HepG2 (cell line): ENCODE data around the gene TOMM22. TPM values are rescaled to one million over a fixed set of nuclear protein-coding genes. Genes with fewer than 3 reads are reported as not detected.
A peak's percentile ranks its signal among the peaks of the same experiment; 100 is the strongest.

Experiments
- BCL6 ChIP-seq: IDR thresholded peaks from 2 replicates; pipeline ENCODE4 v1.6.1; 2016; ENCODE audit warnings: missing genetic modification reagents, missing compliant biosample characterization
- ELK4 ChIP-seq: sonication (generic); formaldehyde crosslinking; IDR thresholded peaks from 2 replicates; pipeline ENCODE4 v1.9.0; 2021; ENCODE audit warnings: missing genetic modification reagents, borderline replicate concordance
- GABPB1 ChIP-seq: IDR thresholded peaks from 2 replicates; pipeline ENCODE4 v1.6.1; 2016; ENCODE audit warnings: mild to moderate bottlenecking, missing genetic modification reagents, moderate library complexity, missing compliant biosample characterization
- HDAC6 ChIP-seq: fragments of 200-600 bp; sonication (generic); IDR thresholded peaks from 2 replicates; pipeline ENCODE4 v1.7.0; 2017; ENCODE audit warnings: mild to moderate bottlenecking, antibody characterized with exemption, low read length, low read depth
- JUND ChIP-seq: sonication (generic); formaldehyde crosslinking; IDR thresholded peaks from 2 replicates; pipeline ENCODE4 v1.8.0; 2022; ENCODE audit warnings: mild to moderate bottlenecking, missing genetic modification reagents
- MEIS2 ChIP-seq: sonication (generic); formaldehyde crosslinking; IDR thresholded peaks from 2 replicates; pipeline ENCODE4 v1.9.0; 2021; ENCODE audit warnings: mild to moderate bottlenecking, missing genetic modification reagents
- PAWR ChIP-seq: sonication (generic); formaldehyde crosslinking; IDR thresholded peaks from 2 replicates; pipeline ENCODE4 v1.4.0; 2020; ENCODE audit warnings: missing genetic modification reagents, mild to moderate bottlenecking, borderline replicate concordance
- RARG ChIP-seq: sonication (generic); formaldehyde crosslinking; IDR thresholded peaks from 2 replicates; pipeline ENCODE4 v1.4.0; 2020; ENCODE audit warnings: low read depth, mild to moderate bottlenecking, missing genetic modification reagents
- SIX1 ChIP-seq: sonication (generic); formaldehyde crosslinking; IDR thresholded peaks from 2 replicates; pipeline ENCODE4 v1.4.0; 2020; ENCODE audit warnings: missing genetic modification reagents, borderline replicate concordance
- SP140L ChIP-seq: sonication (generic); formaldehyde crosslinking; IDR thresholded peaks from 2 replicates; pipeline ENCODE4 v1.4.0; 2020; ENCODE audit warnings: missing genetic modification reagents, borderline replicate concordance
- ZBTB37 ChIP-seq: sonication (generic); formaldehyde crosslinking; IDR thresholded peaks from 2 replicates; pipeline ENCODE4 v1.4.0; 2020; ENCODE audit warnings: mild to moderate bottlenecking, missing genetic modification reagents
- ZC3H13 ChIP-seq: sonication (generic); formaldehyde crosslinking; IDR thresholded peaks from 2 replicates; pipeline ENCODE4 v1.8.1; 2023; ENCODE audit warnings: mild to moderate bottlenecking, missing genetic modification reagents, moderate library complexity
- ZNF510 ChIP-seq: sonication (generic); formaldehyde crosslinking; IDR thresholded peaks from 2 replicates; pipeline ENCODE4 v1.4.0; 2020; ENCODE audit warnings: low read depth, mild to moderate bottlenecking, missing genetic modification reagents
- ZNF549 ChIP-seq: sonication (generic); formaldehyde crosslinking; IDR thresholded peaks from 2 replicates; pipeline ENCODE4 v1.5.0; 2020; ENCODE audit warnings: missing genetic modification reagents
- ZNF782 ChIP-seq: sonication (generic); formaldehyde crosslinking; IDR thresholded peaks from 2 replicates; pipeline ENCODE4 v1.4.0; 2020; ENCODE audit warnings: missing genetic modification reagents, mild to moderate bottlenecking, borderline replicate concordance
- polyA plus RNA-seq, 8 experiments: library from polyadenylated mRNA; depleted of rRNA in 3 of 8; stranded (reverse) in 7 of 8; unstranded in 1 of 8; fragments of >200 nt; fragmentation: Illumina TruSeq in 4 of 8; extraction: Trizol in 4 of 8; gene quantifications; 2 replicates each; pipeline versions ENCODE4 v1.2.1 to v1.2.3, GENCODE V29; 2011 to 2016; ENCODE audit warnings: low read depth in 4 of 8, missing spikeins in 1 of 8, mixed read lengths in 1 of 8; ENCODE audit not compliant: insufficient read depth in 1 of 8
- total RNA-seq, 5 experiments: library from RNA; depleted of rRNA; stranded (reverse); fragments of >200 nt; fragmentation: Illumina TruSeq; extraction: Trizol; gene quantifications; 2 replicates each; pipeline ENCODE4 v1.2.3, GENCODE V29; 2016; ENCODE audit warnings: low read depth in 1 of 5
- TF ChIP-seq, protein P1 (sequence below): sonication (generic); formaldehyde crosslinking; IDR thresholded peaks from 2 replicates; pipeline ENCODE4 v1.5.0; 2020; ENCODE audit warnings: missing genetic modification reagents
- TF ChIP-seq, protein P2 (sequence below): sonication (generic); formaldehyde crosslinking; IDR thresholded peaks from 2 replicates; pipeline ENCODE4 v1.4.0; 2020; ENCODE audit warnings: missing genetic modification reagents
- TF ChIP-seq, protein P3 (sequence below): sonication (generic); formaldehyde crosslinking; IDR thresholded peaks from 2 replicates; pipeline ENCODE4 v1.4.0; 2020; ENCODE audit warnings: missing genetic modification reagents
- TF ChIP-seq, protein P4 (sequence below): sonication (generic); formaldehyde crosslinking; IDR thresholded peaks from 2 replicates; pipeline ENCODE4 v1.4.0; 2020; ENCODE audit warnings: mild to moderate bottlenecking, missing genetic modification reagents
- TF ChIP-seq, protein P5 (sequence below): IDR thresholded peaks from 2 replicates; pipeline ENCODE4 v1.6.1; 2016; ENCODE audit warnings: control low read depth
- TF ChIP-seq, protein P6 (sequence below): sonication (generic); formaldehyde crosslinking; IDR thresholded peaks from 2 replicates; pipeline ENCODE4 v1.9.0; 2021; ENCODE audit warnings: missing genetic modification reagents, borderline replicate concordance

Gene TOMM22
- total and polyA plus RNA-seq, 2 of the 13 experiments (the other 11 are each of a cell fraction or from before 2014, with no cell fraction given) = 46.9 to 118 TPM

GRCh38 chr22:38707346-38707745 is 25.6 kb downstream of the TOMM22 start (continued):
- TF ChIP-seq MEIS2 (CRISPR knock-in tag) (no peak), PAWR (CRISPR knock-in tag) (no peak), ZBTB37 (CRISPR knock-in tag) (no peak), ZNF510 (CRISPR knock-in tag) (no peak), RARG (CRISPR knock-in tag) (no peak), GABPB1 (CRISPR knock-in tag) (no peak; the same call in 1 of the 2 replicates), SIX1 (CRISPR knock-in tag) (peak; percentile 68; the same call in 1 of the 2 replicates), ZNF782 (CRISPR knock-in tag) (no peak), JUND (CRISPR knock-in tag) (peak; percentile 87), SP140L (CRISPR knock-in tag) (no peak), HDAC6 (no peak), ELK4 (no peak), ZC3H13 (CRISPR knock-in tag) (no peak), BCL6 (CRISPR knock-in tag) (peak; percentile 64), ZNF549 (CRISPR knock-in tag) (no peak)
- TF ChIP-seq, protein P1, sequence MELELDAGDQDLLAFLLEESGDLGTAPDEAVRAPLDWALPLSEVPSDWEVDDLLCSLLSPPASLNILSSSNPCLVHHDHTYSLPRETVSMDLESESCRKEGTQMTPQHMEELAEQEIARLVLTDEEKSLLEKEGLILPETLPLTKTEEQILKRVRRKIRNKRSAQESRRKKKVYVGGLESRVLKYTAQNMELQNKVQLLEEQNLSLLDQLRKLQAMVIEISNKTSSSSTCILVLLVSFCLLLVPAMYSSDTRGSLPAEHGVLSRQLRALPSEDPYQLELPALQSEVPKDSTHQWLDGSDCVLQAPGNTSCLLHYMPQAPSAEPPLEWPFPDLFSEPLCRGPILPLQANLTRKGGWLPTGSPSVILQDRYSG (CRISPR knock-in tag) = no peak
- TF ChIP-seq, protein P2, sequence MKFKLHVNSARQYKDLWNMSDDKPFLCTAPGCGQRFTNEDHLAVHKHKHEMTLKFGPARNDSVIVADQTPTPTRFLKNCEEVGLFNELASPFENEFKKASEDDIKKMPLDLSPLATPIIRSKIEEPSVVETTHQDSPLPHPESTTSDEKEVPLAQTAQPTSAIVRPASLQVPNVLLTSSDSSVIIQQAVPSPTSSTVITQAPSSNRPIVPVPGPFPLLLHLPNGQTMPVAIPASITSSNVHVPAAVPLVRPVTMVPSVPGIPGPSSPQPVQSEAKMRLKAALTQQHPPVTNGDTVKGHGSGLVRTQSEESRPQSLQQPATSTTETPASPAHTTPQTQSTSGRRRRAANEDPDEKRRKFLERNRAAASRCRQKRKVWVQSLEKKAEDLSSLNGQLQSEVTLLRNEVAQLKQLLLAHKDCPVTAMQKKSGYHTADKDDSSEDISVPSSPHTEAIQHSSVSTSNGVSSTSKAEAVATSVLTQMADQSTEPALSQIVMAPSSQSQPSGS (CRISPR knock-in tag) = no peak; the same call in 1 of the 2 replicates
- TF ChIP-seq, protein P3, sequence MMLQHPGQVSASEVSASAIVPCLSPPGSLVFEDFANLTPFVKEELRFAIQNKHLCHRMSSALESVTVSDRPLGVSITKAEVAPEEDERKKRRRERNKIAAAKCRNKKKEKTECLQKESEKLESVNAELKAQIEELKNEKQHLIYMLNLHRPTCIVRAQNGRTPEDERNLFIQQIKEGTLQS = peak; percentile 86
- TF ChIP-seq, protein P4, sequence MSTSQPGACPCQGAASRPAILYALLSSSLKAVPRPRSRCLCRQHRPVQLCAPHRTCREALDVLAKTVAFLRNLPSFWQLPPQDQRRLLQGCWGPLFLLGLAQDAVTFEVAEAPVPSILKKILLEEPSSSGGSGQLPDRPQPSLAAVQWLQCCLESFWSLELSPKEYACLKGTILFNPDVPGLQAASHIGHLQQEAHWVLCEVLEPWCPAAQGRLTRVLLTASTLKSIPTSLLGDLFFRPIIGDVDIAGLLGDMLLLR = no peak
- TF ChIP-seq, protein P5, sequence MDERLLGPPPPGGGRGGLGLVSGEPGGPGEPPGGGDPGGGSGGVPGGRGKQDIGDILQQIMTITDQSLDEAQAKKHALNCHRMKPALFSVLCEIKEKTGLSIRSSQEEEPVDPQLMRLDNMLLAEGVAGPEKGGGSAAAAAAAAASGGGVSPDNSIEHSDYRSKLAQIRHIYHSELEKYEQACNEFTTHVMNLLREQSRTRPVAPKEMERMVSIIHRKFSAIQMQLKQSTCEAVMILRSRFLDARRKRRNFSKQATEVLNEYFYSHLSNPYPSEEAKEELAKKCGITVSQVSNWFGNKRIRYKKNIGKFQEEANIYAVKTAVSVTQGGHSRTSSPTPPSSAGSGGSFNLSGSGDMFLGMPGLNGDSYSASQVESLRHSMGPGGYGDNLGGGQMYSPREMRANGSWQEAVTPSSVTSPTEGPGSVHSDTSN (CRISPR knock-in tag) = no peak
- TF ChIP-seq, protein P6, sequence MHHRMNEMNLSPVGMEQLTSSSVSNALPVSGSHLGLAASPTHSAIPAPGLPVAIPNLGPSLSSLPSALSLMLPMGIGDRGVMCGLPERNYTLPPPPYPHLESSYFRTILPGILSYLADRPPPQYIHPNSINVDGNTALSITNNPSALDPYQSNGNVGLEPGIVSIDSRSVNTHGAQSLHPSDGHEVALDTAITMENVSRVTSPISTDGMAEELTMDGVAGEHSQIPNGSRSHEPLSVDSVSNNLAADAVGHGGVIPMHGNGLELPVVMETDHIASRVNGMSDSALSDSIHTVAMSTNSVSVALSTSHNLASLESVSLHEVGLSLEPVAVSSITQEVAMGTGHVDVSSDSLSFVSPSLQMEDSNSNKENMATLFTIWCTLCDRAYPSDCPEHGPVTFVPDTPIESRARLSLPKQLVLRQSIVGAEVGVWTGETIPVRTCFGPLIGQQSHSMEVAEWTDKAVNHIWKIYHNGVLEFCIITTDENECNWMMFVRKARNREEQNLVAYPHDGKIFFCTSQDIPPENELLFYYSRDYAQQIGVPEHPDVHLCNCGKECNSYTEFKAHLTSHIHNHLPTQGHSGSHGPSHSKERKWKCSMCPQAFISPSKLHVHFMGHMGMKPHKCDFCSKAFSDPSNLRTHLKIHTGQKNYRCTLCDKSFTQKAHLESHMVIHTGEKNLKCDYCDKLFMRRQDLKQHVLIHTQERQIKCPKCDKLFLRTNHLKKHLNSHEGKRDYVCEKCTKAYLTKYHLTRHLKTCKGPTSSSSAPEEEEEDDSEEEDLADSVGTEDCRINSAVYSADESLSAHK (CRISPR knock-in tag) = no peak
